ENCODE data around the gene LCN9.

- TF ChIP-seq CTCF (IDR thresholded peaks at IDR 0.05) (no peak), POLR2A (IDR thresholded peaks at IDR 0.05) (no peak)
Measured at GRCh38 chr9:135695642-135696041, 32.5 kb downstream of the LCN9 start.

All from adrenal gland (tissue), 5 donors.